ENCODE measurements around the gene NEDD9. TPM values are rescaled to one million over a fixed set of nuclear protein-coding genes. Genes with fewer than 3 reads are reported as not detected.

The NEDD9 gene
- polyA plus RNA-seq, 1 donor (not counting 4 experiments of a cell fraction or from before 2014, with no cell fraction given), result 3.3 TPM

DNA sequence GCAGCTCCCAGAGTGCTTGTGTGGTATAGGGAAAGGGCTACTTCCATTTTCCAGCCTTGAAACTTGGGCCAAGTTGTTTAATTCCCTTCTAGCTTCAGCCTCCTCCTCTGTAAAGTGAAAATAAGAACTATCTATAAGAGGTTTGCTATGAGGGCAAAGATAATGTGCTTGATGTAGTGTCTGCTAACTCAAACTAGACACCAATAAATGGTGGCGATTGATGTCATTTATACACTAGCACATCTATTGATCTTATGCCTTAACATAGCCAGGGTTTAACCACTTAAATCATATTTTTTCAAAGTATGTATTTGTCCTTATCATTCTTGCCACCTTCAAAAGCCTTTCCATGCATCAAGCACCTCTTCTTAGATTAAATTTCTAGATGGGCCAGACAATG is 55.2 kb downstream of the NEDD9 start:
- H3K4me3 ChIP-seq (ENCODE audit: control insufficient read depth in 2 of 3, extremely low read depth in 1 of 3, insufficient read depth in 2 of 3, low read depth in 1 of 3, low read length in 3 of 3), result no peak overlapping the region
- no peaks in the 10 kb centered on the region for H3K4me1 ChIP-seq (ENCODE audit: control insufficient read depth, extremely low read depth, insufficient read depth, low read length)
- no peaks in the 10 kb centered on the region for H3K9me1 ChIP-seq (ENCODE audit: control insufficient read depth, extremely low read depth, insufficient read depth, low read length)
- H3K4me2 ChIP-seq (ENCODE audit: control insufficient read depth, extremely low read depth, insufficient read depth, low read depth, low read length), result no peak overlapping the region
- H3K9me3 ChIP-seq (ENCODE audit: control insufficient read depth, low read depth, low read length), result no peaks in the 10 kb centered on the region
- no peaks in the 10 kb centered on the region for H4K20me1 ChIP-seq (ENCODE audit: control insufficient read depth, extremely low read depth, insufficient read depth, low read length)
- H3K79me2 ChIP-seq (ENCODE audit: control insufficient read depth, insufficient read depth, low read length), result no peaks in the 10 kb centered on the region
- no peak overlapping the region for H3K9ac ChIP-seq (ENCODE audit: control insufficient read depth, extremely low read depth, insufficient read depth, low read length)
- TF ChIP-seq EZH2 (IDR thresholded peaks at IDR 0.05; ENCODE audit: low read length), result no peak
- TF ChIP-seq, protein P1, sequence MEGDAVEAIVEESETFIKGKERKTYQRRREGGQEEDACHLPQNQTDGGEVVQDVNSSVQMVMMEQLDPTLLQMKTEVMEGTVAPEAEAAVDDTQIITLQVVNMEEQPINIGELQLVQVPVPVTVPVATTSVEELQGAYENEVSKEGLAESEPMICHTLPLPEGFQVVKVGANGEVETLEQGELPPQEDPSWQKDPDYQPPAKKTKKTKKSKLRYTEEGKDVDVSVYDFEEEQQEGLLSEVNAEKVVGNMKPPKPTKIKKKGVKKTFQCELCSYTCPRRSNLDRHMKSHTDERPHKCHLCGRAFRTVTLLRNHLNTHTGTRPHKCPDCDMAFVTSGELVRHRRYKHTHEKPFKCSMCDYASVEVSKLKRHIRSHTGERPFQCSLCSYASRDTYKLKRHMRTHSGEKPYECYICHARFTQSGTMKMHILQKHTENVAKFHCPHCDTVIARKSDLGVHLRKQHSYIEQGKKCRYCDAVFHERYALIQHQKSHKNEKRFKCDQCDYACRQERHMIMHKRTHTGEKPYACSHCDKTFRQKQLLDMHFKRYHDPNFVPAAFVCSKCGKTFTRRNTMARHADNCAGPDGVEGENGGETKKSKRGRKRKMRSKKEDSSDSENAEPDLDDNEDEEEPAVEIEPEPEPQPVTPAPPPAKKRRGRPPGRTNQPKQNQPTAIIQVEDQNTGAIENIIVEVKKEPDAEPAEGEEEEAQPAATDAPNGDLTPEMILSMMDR (optimal IDR thresholded peaks at IDR 0.05 in 1 of 3, IDR thresholded peaks at IDR 0.05 in 1 of 3, conservative IDR thresholded peaks at IDR 0.05 in 1 of 3; ENCODE audit: extremely low read depth in 1 of 3, insufficient read depth in 2 of 3, low read length in 3 of 3), result no peak
- H3K27me3 ChIP-seq (ENCODE audit: control insufficient read depth, extremely low read depth, insufficient read depth, low read length), result no peaks in the 10 kb centered on the region
- no peak overlapping the region for H2AFZ ChIP-seq (ENCODE audit: control insufficient read depth, low read length)
- no peak overlapping the region for H3K27ac ChIP-seq (ENCODE audit: control insufficient read depth, insufficient read depth, low read length)
- dilution Hi-C loops (cut with MboI; ENCODE audit: extremely low pct_ligation_motif_present, low sequenced_read_pairs), result no loop called here
- no peaks in the 10 kb centered on the region for H3K36me3 ChIP-seq (ENCODE audit: control insufficient read depth in 2 of 2, extremely low read depth in 1 of 2, insufficient read depth in 2 of 2, low read length in 2 of 2)
- DNase-seq (ENCODE audit: low read depth, low spot score) (no peak), FAIRE-seq (no peak)

DNA sequence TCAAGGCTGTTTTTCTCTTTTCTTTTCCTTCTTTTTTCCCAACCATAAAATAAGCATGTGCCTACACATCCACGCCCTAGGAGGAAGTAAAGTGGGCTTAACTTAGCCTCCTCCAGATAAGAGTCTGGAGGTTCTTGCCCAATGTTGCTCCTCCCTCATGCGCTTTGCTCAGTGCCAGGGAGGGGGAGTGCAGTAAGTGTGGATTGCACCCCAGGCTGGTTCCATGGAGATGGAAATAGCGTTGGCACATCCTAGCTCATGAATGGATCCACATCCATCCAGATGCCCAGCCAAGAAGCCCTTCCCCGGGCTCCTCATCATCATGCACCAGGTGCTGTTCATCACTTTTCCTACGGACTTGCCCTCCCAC is 58.2 kb downstream of the NEDD9 start:
- Histone ChIP-seq H3K9me3 (ENCODE audit: control insufficient read depth, low read depth, low read length) (no peaks in the 10 kb centered on the region), H3K9me1 (ENCODE audit: control insufficient read depth, extremely low read depth, insufficient read depth, low read length) (no peaks in the 10 kb centered on the region), H3K9ac (ENCODE audit: control insufficient read depth, extremely low read depth, insufficient read depth, low read length) (no peak overlapping the region), H3K79me2 (ENCODE audit: control insufficient read depth, insufficient read depth, low read length) (no peaks in the 10 kb centered on the region), H4K20me1 (ENCODE audit: control insufficient read depth, extremely low read depth, insufficient read depth, low read length) (no peaks in the 10 kb centered on the region), H3K27ac (ENCODE audit: control insufficient read depth, insufficient read depth, low read length) (no peak overlapping the region), H3K27me3 (ENCODE audit: control insufficient read depth, extremely low read depth, insufficient read depth, low read length) (no peaks in the 10 kb centered on the region), H2AFZ (ENCODE audit: control insufficient read depth, low read length) (no peak overlapping the region), H3K4me1 (ENCODE audit: control insufficient read depth, extremely low read depth, insufficient read depth, low read length) (no peaks in the 10 kb centered on the region), H3K36me3 (ENCODE audit: control insufficient read depth in 2 of 2, extremely low read depth in 1 of 2, insufficient read depth in 2 of 2, low read length in 2 of 2) (no peaks in the 10 kb centered on the region), H3K4me2 (ENCODE audit: control insufficient read depth, extremely low read depth, insufficient read depth, low read depth, low read length) (no peak overlapping the region), H3K4me3 (ENCODE audit: control insufficient read depth in 2 of 3, extremely low read depth in 1 of 3, insufficient read depth in 2 of 3, low read depth in 1 of 3, low read length in 3 of 3) (no peak overlapping the region)
- no peak for DNase-seq (ENCODE audit: low read depth, low spot score)
- dilution Hi-C loops (cut with MboI; ENCODE audit: extremely low pct_ligation_motif_present, low sequenced_read_pairs), result no loop called here
- no peak for TF ChIP-seq EZH2 (IDR thresholded peaks at IDR 0.05; ENCODE audit: low read length)
- TF ChIP-seq, protein P1 (optimal IDR thresholded peaks at IDR 0.05 in 1 of 3, IDR thresholded peaks at IDR 0.05 in 1 of 3, conservative IDR thresholded peaks at IDR 0.05 in 1 of 3; ENCODE audit: extremely low read depth in 1 of 3, insufficient read depth in 2 of 3, low read length in 3 of 3), result no peak
- FAIRE-seq, result no peak
